ENCODE data around the gene ARID3B. TPM values are rescaled to one million over a fixed set of nuclear protein-coding genes. Genes with fewer than 3 reads are reported as not detected.
"Not testable (repeated sequence)": the region's sequence is repeated elsewhere in the genome, so short reads cannot be mapped to it uniquely, and the experiment has no call there.

Gene ARID3B
- total and polyA plus RNA-seq, 2 donors (not counting 1 experiment from before 2014, with no cell fraction given): 0.72 to 0.99 TPM

GRCh38 chr15:74506515-74506840 lies 34.5 kb upstream of the ARID3B start:
- Histone ChIP-seq H3K27ac (ENCODE audit: insufficient read depth, low read length) (no peak overlapping the region), H4K20me1 (ENCODE audit: control insufficient read depth, extremely low read depth, insufficient read depth, low read length) (no peaks in the 10 kb centered on the region), H3K4me2 (ENCODE audit: extremely low read depth, insufficient read depth, low read length) (no peak overlapping the region), H3K27me3 (ENCODE audit: control insufficient read depth, insufficient read depth, low read length) (no peaks in the 10 kb centered on the region), H3K9me3 (ENCODE audit: control insufficient read depth, insufficient read depth, low read depth, low read length) (no peaks in the 10 kb centered on the region), H3K4me3 (replicated peaks in 1 of 4; ENCODE audit: control extremely low read depth in 1 of 4, insufficient read depth in 1 of 4, low read depth in 3 of 4, low read length in 4 of 4) (no peak overlapping the region), H3K36me3 (ENCODE audit: control insufficient read depth, insufficient read depth, low read length) (no peaks in the 10 kb centered on the region), H3K79me2 (ENCODE audit: control insufficient read depth, insufficient read depth, low read length) (no peaks in the 10 kb centered on the region), H3K9ac (ENCODE audit: insufficient read depth, low read length) (no peak overlapping the region), H3K4me1 (ENCODE audit: control insufficient read depth, extremely low read depth, insufficient read depth, low read length) (peaks cover 2% of the 10 kb centered on the region), H2AFZ (ENCODE audit: low read length) (no peak overlapping the region)
- no peak for DNase-seq (ENCODE audit: low read depth in 2 of 2)
- no peak for TF ChIP-seq EZH2 (IDR thresholded peaks at IDR 0.05; ENCODE audit: low read length, missing control alignments)
- no peak for TF ChIP-seq CTCF (conservative IDR thresholded peaks at IDR 0.05 in 1 of 2, IDR thresholded peaks at IDR 0.05 in 1 of 2; ENCODE audit: low read depth in 1 of 2, low read length in 2 of 2)

GRCh38 chr15:74511583-74511982 lies 29.4 kb upstream of the ARID3B start:
- Histone ChIP-seq H2AFZ (ENCODE audit: low read length) (no peak overlapping the region), H3K79me2 (ENCODE audit: control insufficient read depth, insufficient read depth, low read length) (no peaks in the 10 kb centered on the region), H4K20me1 (ENCODE audit: control insufficient read depth, extremely low read depth, insufficient read depth, low read length) (no peaks in the 10 kb centered on the region), H3K9me3 (ENCODE audit: control insufficient read depth, insufficient read depth, low read depth, low read length) (no peaks in the 10 kb centered on the region), H3K4me3 (replicated peaks in 1 of 4; ENCODE audit: control extremely low read depth in 1 of 4, insufficient read depth in 1 of 4, low read depth in 3 of 4, low read length in 4 of 4) (no peak overlapping the region), H3K27me3 (ENCODE audit: control insufficient read depth, insufficient read depth, low read length) (no peaks in the 10 kb centered on the region), H3K9ac (ENCODE audit: insufficient read depth, low read length) (no peak overlapping the region), H3K27ac (ENCODE audit: insufficient read depth, low read length) (no peak overlapping the region), H3K36me3 (ENCODE audit: control insufficient read depth, insufficient read depth, low read length) (no peaks in the 10 kb centered on the region), H3K4me1 (ENCODE audit: control insufficient read depth, extremely low read depth, insufficient read depth, low read length) (no peaks in the 10 kb centered on the region), H3K4me2 (ENCODE audit: extremely low read depth, insufficient read depth, low read length) (no peak overlapping the region)
- DNase-seq (ENCODE audit: low read depth in 2 of 2): no peak
- no peak for TF ChIP-seq CTCF (conservative IDR thresholded peaks at IDR 0.05 in 1 of 2, IDR thresholded peaks at IDR 0.05 in 1 of 2; ENCODE audit: low read depth in 1 of 2, low read length in 2 of 2)
- TF ChIP-seq EZH2 (IDR thresholded peaks at IDR 0.05; ENCODE audit: low read length, missing control alignments): no peak

- H3K4me1 ChIP-seq (ENCODE audit: control insufficient read depth, extremely low read depth, insufficient read depth, low read length); H3K27me3 ChIP-seq (ENCODE audit: control insufficient read depth, insufficient read depth, low read length); DNase-seq (ENCODE audit: low read depth in 2 of 2); H3K36me3 ChIP-seq (ENCODE audit: control insufficient read depth, insufficient read depth, low read length); H3K4me3 ChIP-seq (replicated peaks in 1 of 4; ENCODE audit: control extremely low read depth in 1 of 4, insufficient read depth in 1 of 4, low read depth in 3 of 4, low read length in 4 of 4); H3K4me2 ChIP-seq (ENCODE audit: extremely low read depth, insufficient read depth, low read length); H3K27ac ChIP-seq (ENCODE audit: insufficient read depth, low read length); H3K9ac ChIP-seq (ENCODE audit: insufficient read depth, low read length); H2AFZ ChIP-seq (ENCODE audit: low read length); H4K20me1 ChIP-seq (ENCODE audit: control insufficient read depth, extremely low read depth, insufficient read depth, low read length); H3K9me3 ChIP-seq (ENCODE audit: control insufficient read depth, insufficient read depth, low read depth, low read length); H3K79me2 ChIP-seq (ENCODE audit: control insufficient read depth, insufficient read depth, low read length): not testable (repeated sequence)
Observed at GRCh38 chr15:74514059-74514458, 27.0 kb upstream of the ARID3B start.

GRCh38 chr15:74517096-74517495 lies 23.9 kb upstream of the ARID3B start:
- Histone ChIP-seq H3K4me1 (ENCODE audit: control insufficient read depth, extremely low read depth, insufficient read depth, low read length) (no peaks in the 10 kb centered on the region), H3K79me2 (ENCODE audit: control insufficient read depth, insufficient read depth, low read length) (no peaks in the 10 kb centered on the region), H3K4me3 (replicated peaks in 1 of 4; ENCODE audit: control extremely low read depth in 1 of 4, insufficient read depth in 1 of 4, low read depth in 3 of 4, low read length in 4 of 4) (no peak overlapping the region), H3K36me3 (ENCODE audit: control insufficient read depth, insufficient read depth, low read length) (no peaks in the 10 kb centered on the region), H3K9me3 (ENCODE audit: control insufficient read depth, insufficient read depth, low read depth, low read length) (no peaks in the 10 kb centered on the region), H2AFZ (ENCODE audit: low read length) (no peak overlapping the region), H3K9ac (ENCODE audit: insufficient read depth, low read length) (no peak overlapping the region), H4K20me1 (ENCODE audit: control insufficient read depth, extremely low read depth, insufficient read depth, low read length) (no peaks in the 10 kb centered on the region), H3K4me2 (ENCODE audit: extremely low read depth, insufficient read depth, low read length) (no peak overlapping the region), H3K27me3 (ENCODE audit: control insufficient read depth, insufficient read depth, low read length) (no peaks in the 10 kb centered on the region), H3K27ac (ENCODE audit: insufficient read depth, low read length) (no peak overlapping the region)
- no peak for TF ChIP-seq CTCF (conservative IDR thresholded peaks at IDR 0.05 in 1 of 2, IDR thresholded peaks at IDR 0.05 in 1 of 2; ENCODE audit: low read depth in 1 of 2, low read length in 2 of 2)
- no peak for TF ChIP-seq EZH2 (IDR thresholded peaks at IDR 0.05; ENCODE audit: low read length, missing control alignments)
- no peak for DNase-seq (ENCODE audit: low read depth in 2 of 2)
